ENCODE measurements around the gene ATRN. TPM values are rescaled to one million over a fixed set of nuclear protein-coding genes. Genes with fewer than 3 reads are reported as not detected.
"Not testable (repeated sequence)": the region's sequence is repeated elsewhere in the genome, so short reads cannot be mapped to it uniquely, and the experiment has no call there.

The ATRN gene
- total RNA-seq, result 10 to 100 TPM; 14.7 to 18.6 (median 16.8) TPM
- 1 to 10 TPM; 3.9 to 7.6 (median 5.4) TPM for polyA plus RNA-seq
- long read RNA-seq, donor 1, partial matches to known transcripts, result 0 of 2 reads
- long read RNA-seq, donor 1, other reads (novel, unspliced or antisense), result 0 of 2 reads
- long read RNA-seq, donor 2, full-length matches to known transcripts, result 3 of 22 reads
- long read RNA-seq, donor 2, partial matches to known transcripts, result 8 of 22 reads
- long read RNA-seq, donor 2, other reads (novel, unspliced or antisense), result 11 of 22 reads

DNA sequence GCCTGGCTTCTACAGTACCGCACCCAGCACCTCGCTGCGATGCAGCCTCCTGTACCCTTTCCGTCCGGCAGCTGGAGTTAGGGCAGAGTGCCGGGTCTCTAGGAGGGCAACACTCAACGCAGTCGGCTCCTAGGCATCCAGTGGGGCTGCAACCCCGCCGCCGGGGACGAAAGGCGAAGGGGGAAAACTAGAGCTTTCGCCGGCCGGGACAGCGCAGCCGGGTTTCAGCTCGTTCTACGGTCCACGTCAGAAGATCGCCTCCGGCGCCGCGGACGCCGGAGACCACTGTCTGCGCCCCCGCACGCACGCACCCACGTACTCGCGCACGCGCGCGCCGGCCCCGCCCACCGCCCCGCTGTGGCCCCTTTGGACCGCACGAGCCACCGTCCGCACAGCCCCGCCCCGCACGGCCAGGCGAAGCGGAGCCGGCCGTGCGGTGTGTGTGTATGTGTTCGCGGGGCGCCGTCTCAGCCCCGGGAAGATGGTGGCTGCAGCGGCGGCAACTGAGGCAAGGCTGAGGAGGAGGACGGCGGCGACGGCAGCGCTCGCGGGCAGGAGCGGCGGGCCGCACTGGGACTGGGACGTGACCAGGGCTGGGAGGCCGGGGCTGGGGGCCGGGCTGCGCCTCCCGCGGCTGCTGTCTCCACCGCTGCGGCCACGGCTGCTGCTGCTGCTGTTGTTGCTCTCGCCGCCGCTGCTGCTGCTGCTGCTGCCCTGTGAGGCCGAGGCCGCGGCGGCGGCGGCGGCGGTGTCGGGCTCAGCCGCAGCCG lies at the start of gene ATRN:
TSS of gene ATRN (plus strand) at position 392 of the 770 bp plus-strand sequence. CDS start at position 482, 90 bp downstream.
- TF ChIP-seq, protein P1, sequence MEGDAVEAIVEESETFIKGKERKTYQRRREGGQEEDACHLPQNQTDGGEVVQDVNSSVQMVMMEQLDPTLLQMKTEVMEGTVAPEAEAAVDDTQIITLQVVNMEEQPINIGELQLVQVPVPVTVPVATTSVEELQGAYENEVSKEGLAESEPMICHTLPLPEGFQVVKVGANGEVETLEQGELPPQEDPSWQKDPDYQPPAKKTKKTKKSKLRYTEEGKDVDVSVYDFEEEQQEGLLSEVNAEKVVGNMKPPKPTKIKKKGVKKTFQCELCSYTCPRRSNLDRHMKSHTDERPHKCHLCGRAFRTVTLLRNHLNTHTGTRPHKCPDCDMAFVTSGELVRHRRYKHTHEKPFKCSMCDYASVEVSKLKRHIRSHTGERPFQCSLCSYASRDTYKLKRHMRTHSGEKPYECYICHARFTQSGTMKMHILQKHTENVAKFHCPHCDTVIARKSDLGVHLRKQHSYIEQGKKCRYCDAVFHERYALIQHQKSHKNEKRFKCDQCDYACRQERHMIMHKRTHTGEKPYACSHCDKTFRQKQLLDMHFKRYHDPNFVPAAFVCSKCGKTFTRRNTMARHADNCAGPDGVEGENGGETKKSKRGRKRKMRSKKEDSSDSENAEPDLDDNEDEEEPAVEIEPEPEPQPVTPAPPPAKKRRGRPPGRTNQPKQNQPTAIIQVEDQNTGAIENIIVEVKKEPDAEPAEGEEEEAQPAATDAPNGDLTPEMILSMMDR (IDR thresholded peaks at IDR 0.05), result no peak
- peak within 1 kb of the TSS; percentile 98 for H3K4me3 ChIP-seq
- H3K9me3 ChIP-seq, result no peaks in the 10 kb centered on the region
- intact Hi-C loops (cut with DNase I), result loop anchor here (5.0 kb wide), 1 partner anchor 64 kb away; the partner anchor contains the start of gene DNAAF9 (in 2 of the 2)
- no peaks in the 10 kb centered on the region for H3K27me3 ChIP-seq (ENCODE audit: insufficient read depth in 3 of 3, low read length in 2 of 3)
- WGBS, 3 donors, result 0% methylated on average over 50 to 95 of the region's 95 CpGs
- ATAC-seq (peak; percentile 99), DNase-seq (peak; percentile 95 to 96)
- H3K36me3 ChIP-seq (ENCODE audit: insufficient read depth in 1 of 2, low read depth in 1 of 2), result no peaks in the 10 kb centered on the region
- peaks cover 19% of the 10 kb centered on the region for H3K4me1 ChIP-seq
- H3K27ac ChIP-seq, result peak within 1 kb of the TSS; percentile 83

- Histone ChIP-seq H3K27me3 (ENCODE audit: insufficient read depth in 3 of 3, low read length in 2 of 3) (no peaks in the 10 kb centered on the region), H3K9me3 (no peaks in the 10 kb centered on the region), H3K4me3 (no peak overlapping the region), H3K27ac (no peak overlapping the region), H3K36me3 (ENCODE audit: insufficient read depth in 1 of 2, low read depth in 1 of 2) (no peaks in the 10 kb centered on the region), H3K4me1 (no peaks in the 10 kb centered on the region)
- DNase-seq (no peak), ATAC-seq (no peak)
- intact Hi-C loops (cut with DNase I), result no loop called here
- WGBS, 3 donors, result 75 to 79% (median 77%) methylated on average over 6 of the region's 6 CpGs
- TF ChIP-seq, protein P1 (IDR thresholded peaks at IDR 0.05), result no peak
Observed at GRCh38 chr20:3421985-3422384, 48.8 kb upstream of the ATRN start.

DNA sequence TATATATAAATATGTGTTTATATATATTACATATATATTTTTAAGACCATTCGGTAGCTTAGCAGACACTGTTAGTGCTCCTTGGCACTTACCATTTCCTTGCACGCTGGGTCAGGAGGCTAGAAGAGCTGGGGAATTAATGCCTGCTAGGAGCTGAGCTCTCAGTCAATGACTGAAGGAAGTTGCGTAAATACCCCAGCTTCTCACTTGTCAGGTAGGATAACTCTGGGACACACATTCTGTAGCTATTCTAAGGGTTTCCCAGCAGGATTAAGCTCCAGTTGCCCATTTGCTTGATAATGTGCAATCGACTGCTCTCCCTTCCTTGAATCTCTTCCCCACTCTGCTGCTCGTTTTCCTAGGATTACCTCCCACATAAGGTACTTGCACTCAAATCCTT lies 47.7 kb upstream of the ATRN start:
- H3K4me3 ChIP-seq, result no peak overlapping the region
- TF ChIP-seq, protein P1 (IDR thresholded peaks at IDR 0.05), result no peak
- H3K36me3 ChIP-seq (ENCODE audit: insufficient read depth in 1 of 2, low read depth in 1 of 2), result no peaks in the 10 kb centered on the region
- 51 to 56% (median 56%) methylated on average over 5 of the region's 5 CpGs for WGBS, 3 donors
- no peaks in the 10 kb centered on the region for H3K4me1 ChIP-seq
- H3K9me3 ChIP-seq, result no peaks in the 10 kb centered on the region
- no peak overlapping the region for H3K27ac ChIP-seq
- intact Hi-C loops (cut with DNase I), result no loop called here
- H3K27me3 ChIP-seq (ENCODE audit: insufficient read depth in 3 of 3, low read length in 2 of 3), result no peaks in the 10 kb centered on the region
- ATAC-seq (no peak), DNase-seq (no peak)

DNA sequence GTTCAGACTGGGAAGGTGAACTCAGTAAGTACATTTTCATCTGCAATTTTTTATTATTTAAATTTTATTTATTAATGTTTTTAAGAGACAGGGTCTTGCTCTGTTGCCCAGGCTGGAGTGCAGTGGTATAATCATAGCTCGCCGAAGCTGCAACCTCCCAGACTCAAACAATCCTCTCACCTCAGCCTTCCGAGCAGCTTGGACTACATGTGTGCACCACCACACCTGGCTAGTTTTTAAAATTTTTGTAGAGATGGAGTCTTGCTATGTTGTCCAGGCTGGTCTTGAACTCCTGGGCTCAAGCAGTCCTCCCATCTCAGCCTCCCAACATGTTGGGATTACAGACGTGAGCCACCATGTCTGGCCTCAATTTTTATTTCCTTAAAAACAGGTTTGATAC lies 44.1 kb upstream of the ATRN start:
- DNase-seq; H3K36me3 ChIP-seq (ENCODE audit: insufficient read depth in 1 of 2, low read depth in 1 of 2); H3K4me1 ChIP-seq; intact Hi-C loops (cut with DNase I); H3K4me3 ChIP-seq; ATAC-seq; H3K9me3 ChIP-seq; H3K27me3 ChIP-seq (ENCODE audit: insufficient read depth in 3 of 3, low read length in 2 of 3); H3K27ac ChIP-seq: not testable (repeated sequence)
- 70 to 90% (median 77%) methylated on average over 4 of the region's 4 CpGs for WGBS, 3 donors

GRCh38 chr20:3430376-3431069 lies 40.3 kb upstream of the ATRN start:
- no peaks in the 10 kb centered on the region for H3K27me3 ChIP-seq (ENCODE audit: insufficient read depth in 3 of 3, low read length in 2 of 3)
- no peaks in the 10 kb centered on the region for H3K9me3 ChIP-seq
- H3K27ac ChIP-seq, result no peak overlapping the region
- TF ChIP-seq, protein P1 (IDR thresholded peaks at IDR 0.05), result no peak
- intact Hi-C loops (cut with DNase I), result no loop called here
- ATAC-seq, result peak in 1 of 4 donors; percentile 40
- no peak overlapping the region for H3K4me3 ChIP-seq
- DNase-seq, result no peak
- H3K4me1 ChIP-seq, result no peaks in the 10 kb centered on the region
- no peaks in the 10 kb centered on the region for H3K36me3 ChIP-seq (ENCODE audit: insufficient read depth in 1 of 2, low read depth in 1 of 2)
- WGBS, 3 donors, result 64 to 73% (median 69%) methylated on average over 14 of the region's 14 CpGs

All from psoas muscle (tissue), 8 donors.